Measurements from ENCODE around the gene CHSY3.

DNA sequence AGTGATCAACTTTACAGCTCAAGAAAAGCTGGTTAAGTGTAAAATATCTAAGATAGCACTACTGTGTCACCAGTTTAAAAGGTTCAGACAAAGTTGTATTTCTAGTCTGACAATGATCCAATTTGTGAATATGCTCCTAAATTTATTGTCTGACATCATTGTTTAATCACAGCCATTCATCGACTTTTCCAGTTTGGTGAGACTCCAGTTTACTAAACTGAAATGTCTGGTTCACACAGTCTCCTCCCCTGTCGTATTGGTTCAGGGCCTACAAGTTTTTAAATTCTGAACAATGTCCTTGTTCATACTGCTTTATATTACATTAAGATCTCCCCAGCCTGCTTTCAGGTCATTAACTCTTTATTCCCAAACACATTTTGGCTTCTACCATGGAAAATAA is 161.4 kb downstream of the CHSY3 start:
- TF ChIP-seq EZH2phosphoT487 (IDR thresholded peaks at IDR 0.05; ENCODE audit: unreplicated experiment) (no peak), EZH2 (IDR thresholded peaks at IDR 0.05; ENCODE audit: low read depth, unreplicated experiment) (no peak)

Measured in GM23338 (cell line).